K562 (cell line): ENCODE results near the gene PIH1D1. TPM values are rescaled to one million over a fixed set of nuclear protein-coding genes. Genes with fewer than 3 reads are reported as not detected.

ENCODE experiments used
- CEBPG ChIP-seq, 3 experiments: fragments of 200-800 bp in 1 of 3; sonication (Bioruptor generic) in 1 of 3; sonication (generic) in 1 of 3; formaldehyde crosslinking in 1 of 3; IDR thresholded peaks in 2 of 3; conservative IDR thresholded peaks in 1 of 3; 2 replicates each; pipeline versions ENCODE4 v1.6.1 to v1.8.0; 2016 to 2022; ENCODE audit warnings: missing compliant biosample characterization in 2 of 3, missing genetic modification characterization in 2 of 3, mild to moderate bottlenecking in 1 of 3, missing genetic modification reagents in 1 of 3
- CREB3 ChIP-seq: fragments of 450-650 bp; conservative IDR thresholded peaks from 2 replicates; pipeline ENCODE4 v1.6.1; 2016; ENCODE audit warnings: missing genetic modification characterization, low read depth, mild to moderate bottlenecking, missing compliant biosample characterization, moderate library complexity
- DPF2 ChIP-seq: fragments of 450-650 bp; IDR thresholded peaks from 2 replicates; pipeline ENCODE4 v1.6.1; 2016
- HCFC1 ChIP-seq: IDR thresholded peaks from 2 replicates; pipeline ENCODE4 v1.6.1; 2012; ENCODE audit warnings: low read depth, low read length, improper control_type of control experiment
- HDAC1 ChIP-seq, 2 experiments: fragments of 450-650 bp; IDR thresholded peaks; 2 replicates each; pipeline ENCODE4 v1.6.1; 2016 to 2017; ENCODE audit warnings: inconsistent platforms in 1 of 2, mild to moderate bottlenecking in 1 of 2, moderate library complexity in 1 of 2
- HLTF ChIP-seq: fragments of 450-650 bp; IDR thresholded peaks from 2 replicates; pipeline ENCODE4 v1.6.1; 2016
- PHF20 ChIP-seq: fragments of 450-650 bp; IDR thresholded peaks from 2 replicates; pipeline ENCODE4 v1.6.1; 2018; ENCODE audit not compliant: partially characterized antibody
- SIX5 ChIP-seq, 2 experiments: IDR thresholded peaks; 2 replicates each; pipeline ENCODE4 v1.6.1; 2011; ENCODE audit warnings: low read length in 2 of 2, borderline replicate concordance in 1 of 2, low read depth in 1 of 2, mild to moderate bottlenecking in 1 of 2, moderate library complexity in 1 of 2; ENCODE audit not compliant: insufficient read depth in 1 of 2
- TRIM25 ChIP-seq: fragments of 450-650 bp; IDR thresholded peaks from 2 replicates; pipeline ENCODE4 v1.7.0; 2016; ENCODE audit warnings: borderline replicate concordance
- ZNF263 ChIP-seq: sonication (generic); formaldehyde crosslinking; IDR thresholded peaks from 2 replicates; pipeline ENCODE4 v1.8.0; 2022; ENCODE audit warnings: mild to moderate bottlenecking, missing genetic modification reagents, borderline replicate concordance
- ZNF408 ChIP-seq: fragments of 250-450 bp; sonication (Bioruptor Pico); IDR thresholded peaks from 2 replicates; pipeline ENCODE4 v1.4.0; 2020; ENCODE audit warnings: low read depth, mild to moderate bottlenecking, moderate library complexity
- ZNF639 ChIP-seq, 2 experiments: fragments of 200-800 bp in 1 of 2; sonication (Bioruptor generic) in 1 of 2; sonication (generic) in 1 of 2; formaldehyde crosslinking in 1 of 2; IDR thresholded peaks in 1 of 2; conservative IDR thresholded peaks in 1 of 2; 2 replicates each; pipeline versions ENCODE4 v1.5.0 to v1.6.1; 2016 to 2020; ENCODE audit warnings: missing compliant biosample characterization in 1 of 2, missing genetic modification characterization in 1 of 2, missing genetic modification reagents in 1 of 2
- polyA plus RNA-seq, 8 experiments: library from polyadenylated mRNA; depleted of rRNA in 4 of 8; stranded (reverse) in 5 of 8; unstranded in 3 of 8; fragments of >200 nt; fragmentation: Nextera tagmentation in 2 of 8; fragmentation: Illumina TruSeq in 1 of 8; extraction: Ambion mirVana in 2 of 8; extraction: Trizol in 1 of 8; gene quantifications; 2 replicates each; pipeline versions ENCODE4 v1.2.1 to v1.2.3, GENCODE V29; 2011 to 2014; ENCODE audit warnings: inconsistent platforms in 1 of 8, missing spikeins in 1 of 8
- total RNA-seq, 7 experiments: library from RNA; depleted of rRNA in 6 of 7; stranded (reverse); fragments of >200 nt in 6 of 7; fragmentation: Illumina TruSeq in 2 of 7; extraction: Trizol in 2 of 7; gene quantifications; 2 replicates each; pipeline versions ENCODE4 v1.2.1 to v1.2.3, GENCODE V29; 2011 to 2021; ENCODE audit warnings: low replicate concordance in 1 of 7
- TF ChIP-seq, protein P1 (sequence below), 2 experiments: fragments of 250-450 bp in 1 of 2; fragments of 450-650 bp in 1 of 2; sonication (Bioruptor Pico) in 1 of 2; IDR thresholded peaks; 2 replicates each; pipeline versions ENCODE4 v1.6.1 to v1.8.0; 2016 to 2021; ENCODE audit warnings: mild to moderate bottlenecking in 2 of 2, moderate library complexity in 2 of 2, missing compliant biosample characterization in 1 of 2, missing genetic modification characterization in 1 of 2
- TF ChIP-seq, protein P2 (sequence below): sonication (generic); formaldehyde crosslinking; IDR thresholded peaks from 2 replicates; pipeline ENCODE4 v1.8.1; 2023; ENCODE audit warnings: missing genetic modification reagents, mild to moderate bottlenecking, borderline replicate concordance

The PIH1D1 gene
- total and polyA plus RNA-seq, 9 of the 15 experiments (the other 6 are each of a cell fraction or from before 2014, with no cell fraction given), result 26.5 to 224 (median 137) TPM

DNA sequence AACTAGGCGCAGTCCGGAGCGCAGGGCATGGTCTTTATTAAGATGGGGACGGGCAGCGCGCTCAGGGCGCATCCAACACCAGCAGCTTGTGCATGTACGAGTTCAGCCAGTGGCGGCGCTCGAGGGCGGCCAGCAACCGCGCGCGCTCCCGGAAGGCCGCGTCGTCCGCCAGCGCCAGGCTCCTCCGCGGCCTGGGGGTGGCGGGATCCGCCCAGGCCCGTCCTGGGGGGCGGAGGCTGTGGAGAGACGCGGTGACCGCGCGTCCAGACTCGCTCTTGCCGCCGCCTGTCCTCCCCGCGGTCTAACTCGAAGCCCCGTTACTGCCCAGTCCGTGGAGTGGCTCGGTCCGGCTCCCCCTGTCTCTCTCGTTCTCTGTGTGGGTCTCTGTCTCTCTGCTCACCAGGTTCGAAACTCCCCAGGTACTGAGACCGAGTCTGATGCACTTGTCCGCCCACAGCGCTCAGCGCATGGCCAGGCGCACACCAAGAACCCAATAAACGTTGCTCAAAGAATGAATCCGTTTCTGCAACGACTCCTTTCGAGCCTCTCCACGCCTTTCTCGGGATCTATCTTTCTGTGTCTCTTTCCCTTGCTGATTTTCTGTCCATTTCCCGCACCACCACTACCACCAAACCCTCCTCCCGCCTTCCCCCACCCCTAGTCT lies 29.1 kb downstream of the PIH1D1 start (continued):
- TF ChIP-seq ZNF639 (CRISPR knock-in tag; conservative IDR thresholded peaks at IDR 0.05 in 1 of 2, IDR thresholded peaks at IDR 0.05 in 1 of 2), result 0 out of 4 replicates have a peak, but pooled peaks of 1 of the 2 experiments have one; percentile 33
- peak in 1 of 2 experiments; percentile 63; a peak in 2 of 4 replicates for TF ChIP-seq HDAC1 (IDR thresholded peaks at IDR 0.05)
- TF ChIP-seq CEBPG (CRISPR knock-in tag; IDR thresholded peaks at IDR 0.05), result peak; percentile 21; the same call in 1 of the 2 replicates
- no peak for TF ChIP-seq CEBPG (tag; conservative IDR thresholded peaks at IDR 0.05 in 1 of 2, IDR thresholded peaks at IDR 0.05 in 1 of 2)
- TF ChIP-seq DPF2, result 0 out of 2 replicates have a peak, but pooled peaks have one; percentile 32
- peak; percentile 61; the same call in 1 of the 2 replicates for TF ChIP-seq ZNF263 (CRISPR knock-in tag)
- TF ChIP-seq, protein P1, sequence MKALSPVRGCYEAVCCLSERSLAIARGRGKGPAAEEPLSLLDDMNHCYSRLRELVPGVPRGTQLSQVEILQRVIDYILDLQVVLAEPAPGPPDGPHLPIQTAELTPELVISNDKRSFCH (CRISPR knock-in tag; IDR thresholded peaks at IDR 0.05), result no peak
- TF ChIP-seq, protein P1 (tag; IDR thresholded peaks at IDR 0.05), result peak; percentile 83; the same call in 1 of the 2 replicates
- peak; percentile 42 for TF ChIP-seq HCFC1
- TF ChIP-seq CREB3 (tag), result peak; percentile 67
- TF ChIP-seq, protein P2, sequence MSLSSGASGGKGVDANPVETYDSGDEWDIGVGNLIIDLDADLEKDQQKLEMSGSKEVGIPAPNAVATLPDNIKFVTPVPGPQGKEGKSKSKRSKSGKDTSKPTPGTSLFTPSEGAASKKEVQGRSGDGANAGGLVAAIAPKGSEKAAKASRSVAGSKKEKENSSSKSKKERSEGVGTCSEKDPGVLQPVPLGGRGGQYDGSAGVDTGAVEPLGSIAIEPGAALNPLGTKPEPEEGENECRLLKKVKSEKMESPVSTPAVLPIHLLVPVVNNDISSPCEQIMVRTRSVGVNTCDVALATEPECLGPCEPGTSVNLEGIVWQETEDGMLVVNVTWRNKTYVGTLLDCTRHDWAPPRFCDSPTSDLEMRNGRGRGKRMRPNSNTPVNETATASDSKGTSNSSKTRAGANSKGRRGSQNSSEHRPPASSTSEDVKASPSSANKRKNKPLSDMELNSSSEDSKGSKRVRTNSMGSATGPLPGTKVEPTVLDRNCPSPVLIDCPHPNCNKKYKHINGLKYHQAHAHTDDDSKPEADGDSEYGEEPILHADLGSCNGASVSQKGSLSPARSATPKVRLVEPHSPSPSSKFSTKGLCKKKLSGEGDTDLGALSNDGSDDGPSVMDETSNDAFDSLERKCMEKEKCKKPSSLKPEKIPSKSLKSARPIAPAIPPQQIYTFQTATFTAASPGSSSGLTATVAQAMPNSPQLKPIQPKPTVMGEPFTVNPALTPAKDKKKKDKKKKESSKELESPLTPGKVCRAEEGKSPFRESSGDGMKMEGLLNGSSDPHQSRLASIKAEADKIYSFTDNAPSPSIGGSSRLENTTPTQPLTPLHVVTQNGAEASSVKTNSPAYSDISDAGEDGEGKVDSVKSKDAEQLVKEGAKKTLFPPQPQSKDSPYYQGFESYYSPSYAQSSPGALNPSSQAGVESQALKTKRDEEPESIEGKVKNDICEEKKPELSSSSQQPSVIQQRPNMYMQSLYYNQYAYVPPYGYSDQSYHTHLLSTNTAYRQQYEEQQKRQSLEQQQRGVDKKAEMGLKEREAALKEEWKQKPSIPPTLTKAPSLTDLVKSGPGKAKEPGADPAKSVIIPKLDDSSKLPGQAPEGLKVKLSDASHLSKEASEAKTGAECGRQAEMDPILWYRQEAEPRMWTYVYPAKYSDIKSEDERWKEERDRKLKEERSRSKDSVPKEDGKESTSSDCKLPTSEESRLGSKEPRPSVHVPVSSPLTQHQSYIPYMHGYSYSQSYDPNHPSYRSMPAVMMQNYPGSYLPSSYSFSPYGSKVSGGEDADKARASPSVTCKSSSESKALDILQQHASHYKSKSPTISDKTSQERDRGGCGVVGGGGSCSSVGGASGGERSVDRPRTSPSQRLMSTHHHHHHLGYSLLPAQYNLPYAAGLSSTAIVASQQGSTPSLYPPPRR (CRISPR knock-in tag), result no peak
- TF ChIP-seq SIX5 (IDR thresholded peaks at IDR 0.05; ENCODE audit: borderline replicate concordance in 1 of 2, insufficient read depth in 1 of 2, low read depth in 1 of 2, low read length in 2 of 2), result no peak
- peak; percentile 62; the same call in 1 of the 2 replicates for TF ChIP-seq HLTF
- TF ChIP-seq TRIM25, result 0 out of 2 replicates have a peak, but pooled peaks have one; percentile 77
- no peak for TF ChIP-seq ZNF408 (CRISPR knock-in tag)
- TF ChIP-seq PHF20, result peak; percentile 69
